H1 (cell line): ENCODE data around the gene DEPP1. TPM values are rescaled to one million over a fixed set of nuclear protein-coding genes. Genes with fewer than 3 reads are reported as not detected.

ENCODE experiments used
- CEBPB ChIP-seq: IDR thresholded peaks from 2 replicates; pipeline ENCODE4 v1.6.1; 2012; ENCODE audit warnings: low read depth, low read length
- EP300 ChIP-seq, 2 experiments: IDR thresholded peaks; 1 replicate in 1 of 2; 2 replicates in 1 of 2; pipeline ENCODE4 v1.6.1; 2011 to 2012; ENCODE audit warnings: low read depth in 2 of 2, low read length in 2 of 2, mild to moderate bottlenecking in 2 of 2, borderline replicate concordance in 1 of 2, inconsistent platforms in 1 of 2, moderate library complexity in 1 of 2
- POU5F1 ChIP-seq: IDR thresholded peaks from 2 replicates; pipeline ENCODE4 v1.6.1; 2011; ENCODE audit warnings: low read depth, mild to moderate bottlenecking, low read length, moderate library complexity
- RFX5 ChIP-seq: IDR thresholded peaks from 2 replicates; pipeline ENCODE4 v1.6.1; 2011; ENCODE audit warnings: low read depth, low read length, improper control_type of control experiment, borderline replicate concordance
- TCF12 ChIP-seq: IDR thresholded peaks from 2 replicates; pipeline ENCODE4 v1.6.1; 2011; ENCODE audit warnings: low read depth, mild to moderate bottlenecking, low read length
- polyA plus RNA-seq, 7 experiments: library from polyadenylated mRNA; depleted of rRNA in 3 of 7; stranded (reverse) in 5 of 7; unstranded in 2 of 7; fragments of >200 nt in 5 of 7; fragments of 200-250 nt in 2 of 7; gene quantifications; 1 replicate in 5 of 7; 2 replicates in 1 of 7; 4 replicates in 1 of 7; pipeline versions ENCODE4 v1.2.1 to v1.2.3, GENCODE V29; 2011 to 2013; ENCODE audit warnings: missing spikeins in 2 of 7, mixed read lengths in 2 of 7
- total RNA-seq: library from RNA; stranded (reverse); fragmentation: NEBNext Ultra II Directional; extraction: Animal tissue kit (Norgen Biotek cat#: 25700); gene quantifications from 2 replicates; pipeline ENCODE4 v1.2.1, GENCODE V29; 2021
- TF ChIP-seq, protein P1 (sequence below), 3 experiments: IDR thresholded peaks; 1 replicate in 2 of 3; 2 replicates in 1 of 3; pipeline versions ENCODE4 v1.5.1 to v1.6.1; 2011; ENCODE audit warnings: low read length in 3 of 3, mild to moderate bottlenecking in 3 of 3, inconsistent platforms in 2 of 3, low read depth in 1 of 3, moderate library complexity in 1 of 3; ENCODE audit not compliant: insufficient read depth in 1 of 3; ENCODE audit errors: control extremely low read depth in 1 of 3
- TF ChIP-seq, protein P2 (sequence below): IDR thresholded peaks from 2 replicates; pipeline ENCODE4 v1.6.1; 2011; ENCODE audit warnings: low read depth, mild to moderate bottlenecking, low read length; ENCODE audit not compliant: insufficient read depth

DEPP1 gene
- total and polyA plus RNA-seq, 2 of the 8 experiments (the other 6 are each of a cell fraction or from before 2014, with no cell fraction given) = 0.67 to 4.5 TPM

DNA sequence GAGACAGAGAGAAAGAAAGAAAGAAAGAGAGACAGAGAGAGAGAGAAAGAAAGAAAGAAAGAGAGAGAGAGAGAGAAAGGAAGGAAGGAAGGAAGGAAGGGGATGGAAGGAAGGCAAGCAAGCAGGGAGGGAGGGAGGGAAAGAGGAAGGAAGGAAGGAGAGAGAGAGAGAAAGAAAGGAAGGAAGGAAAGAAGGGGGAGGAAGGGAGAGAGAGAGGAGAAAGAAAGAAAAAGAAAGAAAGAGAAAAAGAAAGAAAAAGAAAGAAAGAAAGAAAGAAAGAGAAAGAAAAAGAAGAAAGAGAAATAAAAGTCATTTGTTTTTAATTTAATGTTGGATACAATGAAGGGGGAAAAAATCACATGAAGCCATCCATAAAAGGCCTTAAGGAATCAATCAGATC is 23.6 kb downstream of the DEPP1 start (continued):
- TF ChIP-seq, protein P1, sequence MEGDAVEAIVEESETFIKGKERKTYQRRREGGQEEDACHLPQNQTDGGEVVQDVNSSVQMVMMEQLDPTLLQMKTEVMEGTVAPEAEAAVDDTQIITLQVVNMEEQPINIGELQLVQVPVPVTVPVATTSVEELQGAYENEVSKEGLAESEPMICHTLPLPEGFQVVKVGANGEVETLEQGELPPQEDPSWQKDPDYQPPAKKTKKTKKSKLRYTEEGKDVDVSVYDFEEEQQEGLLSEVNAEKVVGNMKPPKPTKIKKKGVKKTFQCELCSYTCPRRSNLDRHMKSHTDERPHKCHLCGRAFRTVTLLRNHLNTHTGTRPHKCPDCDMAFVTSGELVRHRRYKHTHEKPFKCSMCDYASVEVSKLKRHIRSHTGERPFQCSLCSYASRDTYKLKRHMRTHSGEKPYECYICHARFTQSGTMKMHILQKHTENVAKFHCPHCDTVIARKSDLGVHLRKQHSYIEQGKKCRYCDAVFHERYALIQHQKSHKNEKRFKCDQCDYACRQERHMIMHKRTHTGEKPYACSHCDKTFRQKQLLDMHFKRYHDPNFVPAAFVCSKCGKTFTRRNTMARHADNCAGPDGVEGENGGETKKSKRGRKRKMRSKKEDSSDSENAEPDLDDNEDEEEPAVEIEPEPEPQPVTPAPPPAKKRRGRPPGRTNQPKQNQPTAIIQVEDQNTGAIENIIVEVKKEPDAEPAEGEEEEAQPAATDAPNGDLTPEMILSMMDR (IDR thresholded peaks at IDR 0.05; ENCODE audit: control extremely low read depth in 1 of 3, insufficient read depth in 1 of 3, low read depth in 1 of 3, low read length in 3 of 3) = no peak
- TF ChIP-seq POU5F1 (no peak), CEBPB (no peak), EP300 (IDR thresholded peaks at IDR 0.05; ENCODE audit: borderline replicate concordance in 1 of 2, low read depth in 2 of 2, low read length in 2 of 2) (no peak), RFX5 (no peak), TCF12 (no peak)
- TF ChIP-seq, protein P2, sequence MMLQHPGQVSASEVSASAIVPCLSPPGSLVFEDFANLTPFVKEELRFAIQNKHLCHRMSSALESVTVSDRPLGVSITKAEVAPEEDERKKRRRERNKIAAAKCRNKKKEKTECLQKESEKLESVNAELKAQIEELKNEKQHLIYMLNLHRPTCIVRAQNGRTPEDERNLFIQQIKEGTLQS = no peak
